Activated gamma-delta T cell treated with Interleukin-2 at 50 U/mL for 16 hours (primary cell): ENCODE results near the gene RASA4B.
"Not testable (repeated sequence)": the region's sequence is repeated elsewhere in the genome, so short reads cannot be mapped to it uniquely, and the experiment has no call there.

ENCODE experiments used
- DNase-seq: peaks from one replicate; pipeline ENCODE4 v3.0.0-alpha.2; 2020

RASA4B gene

GRCh38 chr7:102517550-102518147 lies at the start of gene RASA4B:
TSS of gene RASA4B (minus strand) at chr7:102517777. CDS start at chr7:102517710, 67 bp downstream.
- DNase-seq: not testable (repeated sequence)

GRCh38 chr7:102550808-102551422 lies 33.3 kb upstream of the RASA4B start, which contains the start of gene SPDYE2:
TSS of gene SPDYE2 (plus strand) at chr7:102551226. CDS start at chr7:102553256, 2,030 bp downstream.
- DNase-seq: not testable (repeated sequence)

GRCh38 chr7:102546353-102546752 lies 28.8 kb upstream of the RASA4B start:
- not testable (repeated sequence) for DNase-seq

GRCh38 chr7:102545288-102545687 lies 27.7 kb upstream of the RASA4B start:
- DNase-seq: not testable (repeated sequence)

GRCh38 chr7:102544372-102544771 lies 26.8 kb upstream of the RASA4B start:
- DNase-seq: not testable (repeated sequence)

GRCh38 chr7:102543596-102543995 lies 26.0 kb upstream of the RASA4B start, which contains the start of gene UPK3BL2:
TSS of gene UPK3BL2 (minus strand) at chr7:102543696. CDS start at chr7:102543636, 60 bp downstream.
- not testable (repeated sequence) for DNase-seq

- not testable (repeated sequence) for DNase-seq
Measured at GRCh38 chr7:102542771-102543170, 25.2 kb upstream of the RASA4B start.

GRCh38 chr7:102542083-102542482 lies 24.5 kb upstream of the RASA4B start:
- DNase-seq: not testable (repeated sequence)

- DNase-seq: not testable (repeated sequence)
Measured at GRCh38 chr7:102540604-102541003, 23.0 kb upstream of the RASA4B start.

- DNase-seq: not testable (repeated sequence)
Measured at GRCh38 chr7:102535062-102535615, 17.6 kb upstream of the RASA4B start.

- not testable (repeated sequence) for DNase-seq
Measured at GRCh38 chr7:102532127-102532526, 14.6 kb upstream of the RASA4B start.

- not testable (repeated sequence) for DNase-seq
Measured at GRCh38 chr7:102531583-102531982, 14.0 kb upstream of the RASA4B start.

- not testable (repeated sequence) for DNase-seq
Measured at GRCh38 chr7:102527822-102528793, 10.5 kb upstream of the RASA4B start.

- not testable (repeated sequence) for DNase-seq
Measured at GRCh38 chr7:102527182-102527581, 9.6 kb upstream of the RASA4B start.

- not testable (repeated sequence) for DNase-seq
Measured at GRCh38 chr7:102524803-102525202, 7.2 kb upstream of the RASA4B start.

GRCh38 chr7:102520797-102521196 lies 3.2 kb upstream of the RASA4B start:
- DNase-seq: not testable (repeated sequence)

- DNase-seq: not testable (repeated sequence)
Measured at GRCh38 chr7:102516951-102517350, 626 bp downstream of the RASA4B start.

- not testable (repeated sequence) for DNase-seq
Measured at GRCh38 chr7:102515889-102516288, 1.7 kb downstream of the RASA4B start.

GRCh38 chr7:102514881-102515721 lies 2.5 kb downstream of the RASA4B start:
- DNase-seq: not testable (repeated sequence)

- DNase-seq: peak; percentile 2
Measured at GRCh38 chr7:102512642-102513221, 4.8 kb downstream of the RASA4B start.

- not testable (repeated sequence) for DNase-seq
Measured at GRCh38 chr7:102511860-102512522, 5.6 kb downstream of the RASA4B start.
